ENCODE data around the gene SGCA.

DNA sequence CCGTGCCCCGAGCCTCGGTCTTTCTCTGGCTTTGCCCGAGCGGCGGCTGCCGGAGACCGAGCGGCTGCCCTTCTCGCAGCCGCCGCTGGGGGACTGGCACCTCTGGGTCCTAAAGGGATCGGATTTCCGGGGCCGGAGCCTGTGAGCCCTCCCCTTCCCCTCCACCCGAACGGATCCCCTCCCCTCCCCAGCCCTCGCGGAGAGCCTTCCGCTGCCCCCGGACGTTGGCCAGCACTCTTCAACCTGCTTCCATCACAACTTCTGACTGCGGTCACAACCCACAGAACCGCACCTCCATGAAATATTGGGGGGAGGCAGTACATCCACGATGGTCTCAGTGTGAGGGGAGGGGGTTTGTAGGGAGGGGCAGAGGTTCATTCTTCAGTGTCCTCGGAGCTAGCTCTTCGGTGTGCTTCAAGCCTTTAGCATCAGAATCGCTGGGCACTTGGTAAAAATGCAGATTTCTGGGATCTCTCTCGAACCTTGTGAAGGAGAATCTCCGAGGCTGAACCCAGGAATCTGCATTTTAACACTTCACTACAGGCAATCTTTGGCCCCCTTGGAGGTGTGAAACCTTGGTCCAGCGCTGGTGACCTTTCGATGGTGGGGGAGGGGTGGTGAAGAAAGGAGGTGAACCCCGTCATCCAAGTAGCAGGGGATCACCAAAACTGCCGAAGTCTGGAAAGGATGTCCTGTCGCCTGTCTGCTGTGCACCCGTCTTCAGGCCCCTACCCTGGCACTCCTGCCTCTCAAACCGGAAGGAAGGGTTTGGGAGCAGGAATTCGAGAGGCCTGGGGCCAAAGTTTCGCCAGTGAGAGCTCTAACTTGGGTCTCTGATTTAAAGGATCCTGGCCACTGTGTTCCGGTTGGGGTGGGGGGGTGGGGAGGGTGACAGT lies 14.5 kb upstream of the SGCA start:
- TF ChIP-seq POLR2AphosphoS5 (IDR thresholded peaks at IDR 0.05; ENCODE audit: low read depth, low read length): no peak
- TF ChIP-seq POLR2A (IDR thresholded peaks at IDR 0.05; ENCODE audit: low read depth, low read length): peak; percentile 46; the same call in 1 of the 2 replicates
